K562 treated with DMSO at 1 percent for 48 hours (cell line): ENCODE data around the gene TRIM42. TPM values are rescaled to one million over a fixed set of nuclear protein-coding genes. Genes with fewer than 3 reads are reported as not detected.

Source experiments
- total RNA-seq: library from RNA; unstranded; fragments of 300-600 nt; gene quantifications from 2 replicates; pipeline ENCODE4 v1.2.3, GENCODE V29; 2022; ENCODE audit warnings: low replicate concordance; ENCODE audit errors: extremely low read depth

The TRIM42 gene
- not detected in 2 replicates for total RNA-seq

DNA sequence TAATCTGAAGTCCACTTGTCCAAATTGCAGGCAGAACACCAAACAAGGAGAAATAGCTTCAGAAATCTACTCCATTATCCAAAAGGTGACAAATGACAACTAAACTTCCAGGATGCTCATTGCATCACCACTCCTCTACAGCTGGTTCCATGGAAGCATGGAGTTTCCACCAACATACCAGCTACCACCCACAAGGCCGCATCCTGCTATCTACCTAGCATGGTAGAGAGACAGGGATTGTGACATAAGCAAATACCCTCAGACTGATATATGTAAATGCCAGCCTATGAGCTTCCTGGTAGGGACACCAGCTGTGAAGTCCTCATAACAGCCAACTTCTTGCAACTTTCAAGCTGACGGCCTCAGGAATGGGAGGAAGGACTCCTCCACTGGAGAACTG lies at the start of gene TRIM42:
TSS of gene TRIM42 (plus strand) at position 301 of the 400 bp plus-strand sequence. CDS start 166 bp downstream, outside the sequence.

